Esophagus (tissue), 2 donors: Measurements from ENCODE around the gene INHBA. TPM values are rescaled to one million over a fixed set of nuclear protein-coding genes. Genes with fewer than 3 reads are reported as not detected.

Experiments used
- H3K27ac ChIP-seq, 2 donors: one replicate each; pipeline ENCODE4 v1.5.1; 2013; ENCODE audit warnings: low read depth in 2 of 2, mild to moderate bottlenecking in 2 of 2, inconsistent platforms in 1 of 2, low read length in 1 of 2, moderate library complexity in 1 of 2
- H3K27me3 ChIP-seq, 2 donors: one replicate each; pipeline ENCODE4 v1.6.1; 2013; ENCODE audit warnings: low read length in 2 of 2, control low read depth in 1 of 2, mild to moderate bottlenecking in 1 of 2; ENCODE audit not compliant: insufficient read depth in 2 of 2, control insufficient read depth in 1 of 2
- H3K36me3 ChIP-seq, 2 donors: one replicate each; pipeline ENCODE4 v1.6.1; 2013; ENCODE audit warnings: low read length in 1 of 2; ENCODE audit not compliant: control insufficient read depth in 2 of 2, insufficient read depth in 2 of 2
- H3K4me1 ChIP-seq, 2 donors: one replicate each; pipeline ENCODE4 v1.6.1; 2013; ENCODE audit warnings: low read length in 1 of 2; ENCODE audit not compliant: control insufficient read depth in 2 of 2, insufficient read depth in 2 of 2
- H3K4me3 ChIP-seq, 2 donors: one replicate each; pipeline ENCODE4 v1.5.1; 2013; ENCODE audit warnings: low read length in 2 of 2, mild to moderate bottlenecking in 2 of 2, low read depth in 1 of 2, moderate library complexity in 1 of 2
- H3K9me3 ChIP-seq, 2 donors: one replicate each; pipeline ENCODE4 v1.6.1; 2013; ENCODE audit warnings: mild to moderate bottlenecking in 2 of 2, low read depth in 1 of 2, low read length in 1 of 2, moderate library complexity in 1 of 2; ENCODE audit not compliant: control insufficient read depth in 2 of 2, insufficient read depth in 1 of 2
- polyA plus RNA-seq, 2 donors: library from polyadenylated mRNA; stranded (reverse); fragments of 200-250 nt; gene quantifications; one replicate each; pipeline ENCODE4 v1.2.3, GENCODE V29; 2013
- donor health status: healthy with polysubstance abuse.
- donor health status: Bipolar disorder and iron deficiency.

Gene INHBA
- polyA plus RNA-seq, 2 donors: 0.42 to 0.61 TPM

GRCh38 chr7:41637049-41637448 lies 65.8 kb downstream of the INHBA start:
- Histone ChIP-seq H3K36me3 (no peaks in the 10 kb centered on the region), H3K4me1 (no peaks in the 10 kb centered on the region), H3K9me3 (peaks cover 0 to 3% of the 10 kb centered on the region in 2 donors), H3K4me3 (no peak overlapping the region), H3K27me3 (no peaks in the 10 kb centered on the region), H3K27ac (no peak overlapping the region)
